ENCODE results near the gene DPYD.

DPYD gene

GRCh38 chr1:97906567-97907241 is 14.1 kb downstream of the DPYD start:
- DNase-seq: no peak

- no peak for DNase-seq
Observed at GRCh38 chr1:97905141-97905940, 15.5 kb downstream of the DPYD start.

GRCh38 chr1:97904534-97904933 is 16.3 kb downstream of the DPYD start:
- no peak for DNase-seq

GRCh38 chr1:97903626-97904025 is 17.2 kb downstream of the DPYD start:
- no peak for DNase-seq

- no peak for DNase-seq
Observed at GRCh38 chr1:97902067-97902466, 18.8 kb downstream of the DPYD start.

- no peak for DNase-seq
Observed at GRCh38 chr1:97901017-97901658, 19.7 kb downstream of the DPYD start.

GRCh38 chr1:97898948-97899347 is 21.9 kb downstream of the DPYD start:
- no peak for DNase-seq

- DNase-seq: no peak
Observed at GRCh38 chr1:97895278-97895677, 25.6 kb downstream of the DPYD start.

GRCh38 chr1:97893844-97894243 is 27.0 kb downstream of the DPYD start:
- no peak for DNase-seq

- DNase-seq: no peak
Observed at GRCh38 chr1:97886199-97886598, 34.6 kb downstream of the DPYD start.

GRCh38 chr1:97883823-97884222 is 37.0 kb downstream of the DPYD start:
- DNase-seq: no peak

- DNase-seq: no peak
Observed at GRCh38 chr1:97877307-97877706, 43.5 kb downstream of the DPYD start.

- no peak for DNase-seq
Observed at GRCh38 chr1:97875996-97876395, 44.8 kb downstream of the DPYD start.

- DNase-seq: no peak
Observed at GRCh38 chr1:97870589-97870988, 50.2 kb downstream of the DPYD start.

- DNase-seq: no peak
Observed at GRCh38 chr1:97869441-97869840, 51.4 kb downstream of the DPYD start.

- DNase-seq: no peak
Observed at GRCh38 chr1:97867127-97867526, 53.7 kb downstream of the DPYD start.

GRCh38 chr1:97864615-97865014 is 56.2 kb downstream of the DPYD start:
- DNase-seq: no peak

GRCh38 chr1:97853221-97853620 is 67.6 kb downstream of the DPYD start:
- no peak for DNase-seq

- peak; percentile 20 for DNase-seq
Observed at GRCh38 chr1:97849345-97850340, 71.2 kb downstream of the DPYD start.

- no peak for DNase-seq
Observed at GRCh38 chr1:97845805-97846204, 75.0 kb downstream of the DPYD start.

GRCh38 chr1:97844552-97845089 is 76.2 kb downstream of the DPYD start:
- DNase-seq: no peak

- DNase-seq: no peak
Observed at GRCh38 chr1:97841338-97841737, 79.5 kb downstream of the DPYD start.
